UCSD-AML1 (cell line): ENCODE measurements around the gene IGFL1.
"Not testable (repeated sequence)": the region's sequence is repeated elsewhere in the genome, so short reads cannot be mapped to it uniquely, and the experiment has no call there.

Experiments used
- DNase-seq: peaks from one replicate; lab custom pipeline; 2025; ENCODE audit not compliant: unreplicated experiment; lab: John Stamatoyannopoulos, UW

The IGFL1 gene

GRCh38 chr19:46201454-46202310, 27.9 kb upstream of the IGFL1 start:
- no peak for DNase-seq

- no peak for DNase-seq
Measured at GRCh38 chr19:46202426-46202825, 27.1 kb upstream of the IGFL1 start.

GRCh38 chr19:46202872-46203860, 26.4 kb upstream of the IGFL1 start:
- no peak for DNase-seq

- no peak for DNase-seq
Measured at GRCh38 chr19:46204008-46204407, 25.5 kb upstream of the IGFL1 start.

- DNase-seq = no peak
Measured at GRCh38 chr19:46205183-46205984, 24.2 kb upstream of the IGFL1 start.

GRCh38 chr19:46206176-46206575, 23.4 kb upstream of the IGFL1 start:
- DNase-seq = no peak

GRCh38 chr19:46206682-46207081, 22.9 kb upstream of the IGFL1 start:
- DNase-seq = no peak

GRCh38 chr19:46207858-46208257, 21.7 kb upstream of the IGFL1 start:
- not testable (repeated sequence) for DNase-seq

GRCh38 chr19:46209051-46209450, 20.5 kb upstream of the IGFL1 start:
- no peak for DNase-seq

- no peak for DNase-seq
Measured at GRCh38 chr19:46209472-46209871, 20.1 kb upstream of the IGFL1 start.

GRCh38 chr19:46210669-46211068, 18.9 kb upstream of the IGFL1 start:
- DNase-seq = no peak

- no peak for DNase-seq
Measured at GRCh38 chr19:46211201-46211881, 18.2 kb upstream of the IGFL1 start.

GRCh38 chr19:46212592-46212991, 16.9 kb upstream of the IGFL1 start:
- DNase-seq = not testable (repeated sequence)

GRCh38 chr19:46213156-46213555, 16.4 kb upstream of the IGFL1 start:
- DNase-seq = no peak

GRCh38 chr19:46213806-46214205, 15.7 kb upstream of the IGFL1 start:
- DNase-seq = no peak

GRCh38 chr19:46216612-46217011, 12.9 kb upstream of the IGFL1 start:
- DNase-seq = no peak

- DNase-seq = no peak
Measured at GRCh38 chr19:46217476-46217875, 12.1 kb upstream of the IGFL1 start.

GRCh38 chr19:46218160-46218559, 11.4 kb upstream of the IGFL1 start:
- DNase-seq = peak; percentile 40

GRCh38 chr19:46220038-46220615, 9.4 kb upstream of the IGFL1 start:
- DNase-seq = no peak

- no peak for DNase-seq
Measured at GRCh38 chr19:46221152-46221551, 8.4 kb upstream of the IGFL1 start.
